Erythroblast (primary cell): ENCODE data around the gene CLDN6.

Experiments
- GATA1 ChIP-seq: IDR thresholded peaks from 2 replicates; pipeline ENCODE4 v1.6.1; 2011; ENCODE audit warnings: low read depth, mild to moderate bottlenecking, control low read depth, low read length, moderate library complexity
- POLR2A ChIP-seq: IDR thresholded peaks from 2 replicates; pipeline ENCODE4 v1.6.1; 2011; ENCODE audit warnings: mild to moderate bottlenecking, low read length

DNA sequence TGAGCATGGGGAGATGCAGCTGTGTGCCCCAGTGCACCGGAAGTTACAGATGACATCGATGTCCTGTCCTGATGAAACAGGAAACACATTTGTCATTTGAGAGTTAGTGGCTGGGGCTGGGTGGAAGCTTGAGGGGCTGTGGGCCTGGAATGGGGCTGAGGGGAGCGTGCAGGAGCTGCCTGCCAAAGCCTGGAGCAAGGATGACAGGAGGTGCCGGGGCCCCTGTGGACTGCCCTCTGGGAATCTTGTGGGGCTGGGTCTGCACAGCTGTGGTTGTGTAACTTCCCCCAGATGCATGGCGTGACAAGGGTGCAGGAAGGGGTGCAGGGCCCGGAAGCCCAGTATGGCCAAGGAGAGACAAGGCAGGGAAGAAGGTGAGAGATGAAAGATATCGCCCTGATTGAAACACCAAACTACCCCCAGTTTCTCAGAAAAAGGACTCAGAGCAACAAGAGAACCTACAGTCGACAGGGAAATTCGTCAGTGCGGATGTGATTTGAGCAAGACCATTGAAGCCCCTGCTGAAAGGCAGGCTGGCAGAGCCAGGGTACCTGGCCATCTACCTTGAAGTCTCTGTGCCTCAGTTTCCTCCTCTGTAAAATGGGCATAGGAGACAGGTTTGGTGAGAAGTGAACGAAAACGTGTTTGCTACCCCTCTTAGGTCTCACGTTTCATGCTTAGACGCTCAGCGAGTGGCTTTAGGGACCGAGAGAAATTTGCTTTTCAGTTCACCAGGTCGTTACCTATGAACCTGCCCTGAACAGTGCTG is 37.2 kb upstream of the CLDN6 start:
- TF ChIP-seq POLR2A, result no peak
- no peak for TF ChIP-seq GATA1
